NCI-H187 (cell line): ENCODE measurements around the gene ZCCHC2.

Source experiments
- DNase-seq, 2 experiments: peaks; one replicate each; lab custom pipeline; 2025; lab: John Stamatoyannopoulos, UW

The ZCCHC2 gene

GRCh38 chr18:62522504-62523254, at the start of gene ZCCHC2:
Gene ZCCHC2 (plus strand): TSS chr18:62523025. CDS start chr18:62523425, 400 bp downstream.
- DNase-seq, result peak; percentile 80 to 94

GRCh38 chr18:62479574-62479973, 43.3 kb upstream of the ZCCHC2 start:
- no peak for DNase-seq

GRCh38 chr18:62480927-62481326, 41.9 kb upstream of the ZCCHC2 start:
- DNase-seq, result no peak

GRCh38 chr18:62484941-62485340, 37.9 kb upstream of the ZCCHC2 start:
- no peak for DNase-seq

- no peak for DNase-seq
These were observed 37.1 kb upstream of the ZCCHC2 start for GRCh38 chr18:62485684-62486083.

- DNase-seq, result no peak
These were observed 36.4 kb upstream of the ZCCHC2 start for GRCh38 chr18:62486290-62486964.

- no peak for DNase-seq
These were observed 35.7 kb upstream of the ZCCHC2 start for GRCh38 chr18:62487161-62487560.

GRCh38 chr18:62490967-62491695, 31.7 kb upstream of the ZCCHC2 start:
- no peak for DNase-seq

GRCh38 chr18:62493033-62493862, 29.6 kb upstream of the ZCCHC2 start:
- no peak for DNase-seq

GRCh38 chr18:62494764-62495163, 28.1 kb upstream of the ZCCHC2 start:
- no peak for DNase-seq

GRCh38 chr18:62496262-62496661, 26.6 kb upstream of the ZCCHC2 start:
- no peak for DNase-seq

GRCh38 chr18:62497190-62497772, 25.5 kb upstream of the ZCCHC2 start:
- no peak for DNase-seq

GRCh38 chr18:62498616-62499262, 24.1 kb upstream of the ZCCHC2 start:
- DNase-seq, result no peak

GRCh38 chr18:62499263-62499650, 23.6 kb upstream of the ZCCHC2 start:
- no peak for DNase-seq

GRCh38 chr18:62500174-62500573, 22.7 kb upstream of the ZCCHC2 start:
- no peak for DNase-seq

- no peak for DNase-seq
These were observed 21.7 kb upstream of the ZCCHC2 start for GRCh38 chr18:62500966-62501591.

GRCh38 chr18:62505669-62506494, 16.9 kb upstream of the ZCCHC2 start:
- DNase-seq, result no peak

- no peak for DNase-seq
These were observed 16.2 kb upstream of the ZCCHC2 start for GRCh38 chr18:62506495-62507143.

GRCh38 chr18:62509779-62510178, 13.0 kb upstream of the ZCCHC2 start:
- DNase-seq, result no peak
